RWPE1 (cell line): ENCODE results near the gene PFDN4.
"Not testable (repeated sequence)": the region's sequence is repeated elsewhere in the genome, so short reads cannot be mapped to it uniquely, and the experiment has no call there.

ENCODE experiments used
- CTCF ChIA-PET: fragments of 350-600 bp; sonication (Branson Sonifier 250); formaldehyde crosslinking; extraction: SDS; loops from one replicate; lab custom pipeline; 2021; lab: Yijun Ruan, JAX
- POLR2A ChIA-PET: fragments of 400-600 bp; formaldehyde crosslinking; extraction: SDS; loops from one replicate; lab custom pipeline; 2020; ENCODE audit warnings: antibody characterized with exemption; ENCODE audit not compliant: low non-redundant PET; lab: Yijun Ruan, JAX
- DNase-seq: peaks from one replicate; pipeline ENCODE4 v3.0.0; 2012; ENCODE audit warnings: low spot score
- H3K27ac ChIP-seq: fragments of 450-650 bp; 2 replicates; pipeline ENCODE4 v1.5.1; 2017
- CTCF ChIP-seq: fragments of 450-650 bp; conservative IDR thresholded peaks from 2 replicates; pipeline ENCODE4 v1.5.1; 2017; ENCODE audit warnings: low read depth, mild to moderate bottlenecking

PFDN4 gene

GRCh38 chr20:54255157-54255556 is 47.3 kb downstream of the PFDN4 start:
- POLR2A ChIA-PET: no interaction called here
- H3K27ac ChIP-seq: peak overlapping the region; percentile 61
- DNase-seq: no peak
- CTCF ChIA-PET: interaction anchor here (0.6 to 1.5 kb wide), 4 partner anchors 12 to 1885 kb away, joined by 4 to 7 read pairs (median 5); no protein-coding TSS in a partner anchor
- TF ChIP-seq CTCF: no peak

- H3K27ac ChIP-seq: peak overlapping the region; percentile 39; the same call in 1 of the 2 replicates
- no peak for TF ChIP-seq CTCF
- CTCF ChIA-PET: interaction anchor here (0.6 to 1.5 kb wide), 3 partner anchors 11 to 252 kb away, joined by 3 to 6 read pairs (median 4); no protein-coding TSS in a partner anchor
- POLR2A ChIA-PET: no interaction called here
- no peak for DNase-seq
Measured at GRCh38 chr20:54256202-54256601, 48.3 kb downstream of the PFDN4 start.

- ChIA-PET POLR2A (no interaction called here), CTCF (interaction anchor here (0.6 to 1.2 kb wide), 3 partner anchors 70 to 1190 kb away, joined by 3 to 4 read pairs (median 3); no protein-coding TSS in a partner anchor)
- peak; percentile 97 for DNase-seq
- no peak overlapping the region for H3K27ac ChIP-seq
- no peak for TF ChIP-seq CTCF
Measured at GRCh38 chr20:54257071-54257816, 49.4 kb downstream of the PFDN4 start.

GRCh38 chr20:54260116-54260515 is 52.2 kb downstream of the PFDN4 start:
- POLR2A ChIA-PET: no interaction called here
- no peak overlapping the region for H3K27ac ChIP-seq
- TF ChIP-seq CTCF: no peak
- CTCF ChIA-PET: no interaction called here
- DNase-seq: no peak

GRCh38 chr20:54262671-54263070 is 54.8 kb downstream of the PFDN4 start:
- POLR2A ChIA-PET: no interaction called here
- TF ChIP-seq CTCF: no peak
- no peak overlapping the region for H3K27ac ChIP-seq
- DNase-seq: no peak
- CTCF ChIA-PET: no interaction called here

GRCh38 chr20:54263116-54263690 is 55.3 kb downstream of the PFDN4 start:
- POLR2A ChIA-PET: no interaction called here
- CTCF ChIA-PET: no interaction called here
- no peak overlapping the region for H3K27ac ChIP-seq
- DNase-seq: no peak
- no peak for TF ChIP-seq CTCF

- POLR2A ChIA-PET, H3K27ac ChIP-seq, DNase-seq: not testable (repeated sequence)
- CTCF ChIA-PET: interaction anchor here (0.6 to 2.0 kb wide), 4 partner anchors 10 to 66 kb away, joined by 3 to 6 read pairs (median 4); no protein-coding TSS in a partner anchor
Measured at GRCh38 chr20:54265791-54266190, 57.9 kb downstream of the PFDN4 start.
